ENCODE measurements around the gene APBB2.
"Not testable (repeated sequence)": the region's sequence is repeated elsewhere in the genome, so short reads cannot be mapped to it uniquely, and the experiment has no call there.

Gene APBB2

DNA sequence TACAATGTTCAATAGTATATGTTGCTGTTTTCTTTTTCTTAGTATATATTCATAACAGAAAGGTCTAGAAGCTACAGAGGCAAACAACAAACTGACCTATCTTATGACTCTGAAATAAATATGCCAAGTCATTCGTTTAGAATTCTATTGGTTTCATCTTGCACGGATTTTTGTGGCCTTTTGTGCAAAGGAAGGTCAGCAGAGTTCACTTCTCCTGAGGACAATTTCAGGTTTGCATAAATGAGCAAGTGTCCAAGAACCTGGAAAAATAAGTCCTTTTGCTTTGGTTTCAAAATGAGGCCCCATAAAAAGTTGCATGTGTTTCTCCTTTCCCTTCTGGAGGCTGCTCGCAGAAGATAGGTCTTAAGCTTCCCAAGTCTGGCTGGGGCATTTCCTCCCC lies 156.9 kb downstream of the APBB2 start:
- DNase-seq = no peak

DNA sequence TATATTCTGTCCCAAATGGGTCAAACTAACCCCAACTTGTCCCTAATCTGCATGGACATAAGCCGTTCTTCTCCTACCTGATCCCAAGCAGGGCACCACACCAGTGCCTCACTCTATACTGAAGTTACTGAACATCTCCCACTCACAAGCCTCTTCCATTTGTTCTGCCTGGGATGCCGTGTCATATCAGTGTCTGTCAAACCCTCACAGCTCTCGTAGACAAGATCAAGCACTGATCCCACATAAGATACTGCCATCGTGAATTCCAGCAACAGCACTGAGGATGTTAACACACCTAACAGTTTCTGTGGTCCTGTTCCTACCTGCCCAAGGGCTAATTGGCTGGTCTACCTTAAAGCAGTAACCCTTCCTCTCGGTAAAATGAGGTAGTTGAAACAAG lies 162.1 kb downstream of the APBB2 start:
- DNase-seq = no peak

DNA sequence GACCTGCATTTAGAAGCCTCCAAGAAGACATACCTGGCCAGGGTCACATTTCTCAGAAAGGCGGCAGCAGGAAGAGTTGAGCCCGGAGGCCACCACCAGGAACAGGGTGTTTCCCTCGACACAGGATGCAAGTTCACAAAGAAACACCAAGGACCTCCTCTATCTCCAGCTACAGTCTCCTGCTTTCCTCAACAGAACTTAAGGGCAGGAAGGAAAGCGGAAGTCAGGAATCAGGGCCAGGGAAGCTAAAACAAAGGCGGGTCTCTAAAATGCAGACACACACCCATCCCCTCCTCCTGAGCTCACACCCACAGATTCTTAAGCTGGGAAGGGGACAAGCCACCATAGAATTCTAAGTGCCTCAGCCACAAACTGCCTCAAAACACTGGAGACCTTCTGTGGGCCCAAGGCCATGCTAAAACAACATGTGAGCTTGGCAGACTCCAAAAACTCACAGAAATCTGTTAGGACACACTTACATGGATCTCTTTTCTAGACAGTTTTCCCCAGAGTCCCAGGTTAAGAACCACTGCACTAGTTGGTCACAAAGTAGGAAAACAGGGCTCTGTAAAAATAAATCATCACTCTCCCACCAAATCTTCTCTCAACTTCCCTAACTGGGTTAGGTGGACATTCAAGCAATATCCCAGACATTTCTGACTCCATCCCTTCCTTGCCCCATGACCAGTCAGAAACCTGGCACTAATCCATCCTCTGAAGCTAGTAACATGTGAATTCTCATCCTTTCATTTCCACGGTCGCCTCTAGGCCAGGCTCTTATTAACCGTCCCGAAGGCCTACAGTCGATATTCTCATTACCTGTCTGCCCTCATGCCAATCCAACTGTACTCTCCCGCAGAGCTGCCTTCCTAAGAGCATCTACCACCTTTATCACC lies 163.2 kb downstream of the APBB2 start:
- no peak for DNase-seq

DNA sequence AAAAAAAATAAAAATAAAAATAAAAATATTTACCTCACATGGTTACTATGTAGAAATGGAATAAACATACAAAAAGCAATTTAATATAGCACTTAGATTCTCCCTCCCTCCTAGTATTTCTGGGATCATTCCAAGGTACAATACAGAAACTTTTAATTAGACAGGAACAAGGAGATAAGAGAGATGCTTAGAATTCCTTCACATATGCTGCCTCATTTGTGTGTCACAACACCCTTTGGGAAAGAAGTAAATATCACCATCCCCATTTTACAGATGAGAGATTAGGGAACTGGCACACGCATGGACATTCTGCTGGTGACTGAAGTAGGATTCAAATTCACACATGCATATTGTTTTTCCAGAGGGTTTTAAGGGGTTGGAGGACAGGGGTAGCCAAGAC lies 164.2 kb downstream of the APBB2 start:
- no peak for DNase-seq

DNA sequence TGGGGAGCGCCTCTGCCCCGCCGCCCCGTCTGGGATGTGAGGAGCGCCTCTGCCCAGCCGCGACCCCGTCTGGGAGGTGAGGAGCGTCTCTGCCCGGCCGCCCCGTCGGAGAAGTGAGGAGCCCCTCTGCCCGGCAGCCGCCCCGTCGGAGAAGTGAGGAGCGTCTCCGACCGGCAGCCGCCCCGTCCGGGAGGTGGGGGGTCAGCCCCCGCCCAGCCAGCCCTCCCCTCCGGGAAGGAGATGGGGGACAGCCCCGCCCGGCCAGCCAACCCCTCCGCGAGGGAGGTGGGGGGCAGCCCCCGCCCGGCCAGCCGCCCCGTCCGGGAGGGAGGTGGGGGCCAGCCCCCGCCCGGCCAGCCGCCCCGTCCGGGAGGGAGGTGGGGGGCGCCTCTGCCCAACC lies 165.2 kb downstream of the APBB2 start:
- not testable (repeated sequence) for DNase-seq

GRCh38 chr4:41044791-41045190 lies 169.6 kb downstream of the APBB2 start:
- no peak for DNase-seq

DNA sequence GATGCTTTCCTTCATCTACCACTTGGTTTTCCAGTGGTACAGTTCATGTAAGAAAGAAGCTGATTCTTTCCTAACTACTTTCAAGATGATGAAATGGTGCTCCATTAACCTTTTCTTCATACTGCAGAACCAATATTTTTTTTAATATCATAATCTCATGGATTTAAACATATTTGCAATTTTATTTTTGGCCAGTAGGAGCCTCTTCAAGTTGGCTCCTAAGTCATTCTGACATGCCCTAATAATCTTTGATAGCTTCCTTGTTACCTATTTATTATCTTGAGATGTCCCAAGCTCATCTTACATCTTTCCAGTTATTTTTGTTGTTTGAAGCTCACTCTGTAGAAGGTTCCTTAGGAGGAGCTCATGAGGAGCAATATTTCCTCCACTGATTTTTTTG lies 170.2 kb downstream of the APBB2 start:
- no peak for DNase-seq

GRCh38 chr4:41043465-41043864 lies 170.9 kb downstream of the APBB2 start:
- no peak for DNase-seq

- DNase-seq = no peak
These were observed 172.8 kb downstream of the APBB2 start for GRCh38 chr4:41041551-41041950.

DNA sequence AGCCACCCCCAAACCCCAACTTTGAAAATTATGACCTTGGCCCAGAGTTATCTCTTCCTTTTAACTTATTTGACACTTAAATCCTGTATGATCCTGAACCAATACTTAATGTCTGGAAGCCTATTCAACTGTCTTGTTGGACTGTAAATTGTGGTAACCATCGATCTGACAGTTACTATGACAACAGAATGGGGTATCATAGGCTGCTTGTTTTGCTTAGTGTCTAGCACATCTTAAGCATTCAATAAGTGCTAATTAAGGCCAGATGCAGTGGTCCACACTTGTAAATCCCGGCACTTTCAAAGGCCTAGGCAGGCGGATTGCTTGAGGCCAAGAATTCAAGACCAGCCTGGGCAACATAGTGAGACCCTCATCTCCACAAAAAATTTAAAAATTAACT lies 175.0 kb downstream of the APBB2 start:
- no peak for DNase-seq

- no peak for DNase-seq
These were observed 176.0 kb downstream of the APBB2 start for GRCh38 chr4:41038304-41038703.

DNA sequence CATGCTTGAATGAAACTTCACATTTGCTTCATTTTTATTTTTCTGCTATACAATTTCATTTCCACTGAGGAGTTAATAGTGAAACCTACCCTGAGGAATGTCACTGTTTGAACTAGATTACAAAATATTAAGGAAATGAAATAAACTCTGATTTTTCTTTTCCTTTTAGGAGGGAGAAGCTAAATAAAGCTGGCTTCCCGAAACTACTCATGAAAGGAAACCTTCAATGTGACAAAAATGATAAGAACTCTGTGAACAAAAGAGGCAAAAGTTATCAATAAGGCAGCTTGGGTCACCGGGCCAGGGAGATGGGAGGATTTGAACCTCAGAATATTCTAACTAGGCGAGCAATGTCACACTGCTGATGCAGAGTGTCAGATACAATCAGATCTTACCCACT lies 185.2 kb downstream of the APBB2 start:
- DNase-seq = no peak

GRCh38 chr4:41028392-41029076 lies 185.8 kb downstream of the APBB2 start:
- no peak for DNase-seq

DNA sequence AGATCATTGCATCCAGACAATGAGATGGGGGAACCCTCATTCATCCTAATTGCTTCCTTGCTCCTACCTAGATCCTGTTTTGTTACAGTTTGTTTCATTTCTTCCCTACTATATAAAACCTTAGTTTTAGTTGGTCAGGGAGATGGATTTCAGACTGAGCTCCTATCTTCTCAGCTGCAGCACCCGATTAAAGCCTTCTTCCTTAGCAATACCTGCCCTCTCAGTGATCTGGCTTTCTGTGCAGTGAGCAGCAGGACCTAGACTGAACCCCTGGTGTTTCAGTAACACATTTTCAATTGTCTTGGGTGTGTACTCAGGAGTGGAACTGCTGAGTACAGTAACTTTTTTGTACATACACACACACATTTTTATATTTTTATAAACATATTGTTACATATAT lies 187.4 kb downstream of the APBB2 start:
- no peak for DNase-seq

GRCh38 chr4:41025824-41026223 lies 188.5 kb downstream of the APBB2 start:
- no peak for DNase-seq

- DNase-seq = no peak
These were observed 189.5 kb downstream of the APBB2 start for GRCh38 chr4:41024556-41025491.

GRCh38 chr4:41022116-41022515 lies 192.2 kb downstream of the APBB2 start:
- no peak for DNase-seq

GRCh38 chr4:41015016-41015675 lies 199.2 kb downstream of the APBB2 start:
- DNase-seq = no peak

GRCh38 chr4:41014158-41014557 lies 200.2 kb downstream of the APBB2 start:
- DNase-seq = no peak

DNA sequence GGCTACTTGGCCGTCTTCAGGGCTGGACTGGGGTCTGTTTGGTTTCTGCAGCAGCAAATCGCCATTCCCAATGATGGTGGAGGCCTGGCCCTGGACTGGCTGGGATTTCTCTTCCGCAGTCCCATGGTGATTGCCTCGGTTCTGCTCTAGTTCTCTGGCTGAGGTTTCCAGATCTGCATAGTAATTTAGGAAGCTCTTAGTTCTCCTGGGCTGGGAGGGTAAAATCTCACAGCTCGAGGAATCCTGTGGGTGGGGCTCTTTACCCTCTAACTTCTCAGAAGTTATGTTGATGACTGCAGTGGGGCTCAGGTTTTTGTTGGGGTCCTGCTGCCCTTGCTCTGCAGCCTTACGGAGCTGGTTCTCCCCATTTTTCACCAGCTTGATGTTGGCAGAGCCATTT lies 200.6 kb downstream of the APBB2 start:
- no peak for DNase-seq

DNA sequence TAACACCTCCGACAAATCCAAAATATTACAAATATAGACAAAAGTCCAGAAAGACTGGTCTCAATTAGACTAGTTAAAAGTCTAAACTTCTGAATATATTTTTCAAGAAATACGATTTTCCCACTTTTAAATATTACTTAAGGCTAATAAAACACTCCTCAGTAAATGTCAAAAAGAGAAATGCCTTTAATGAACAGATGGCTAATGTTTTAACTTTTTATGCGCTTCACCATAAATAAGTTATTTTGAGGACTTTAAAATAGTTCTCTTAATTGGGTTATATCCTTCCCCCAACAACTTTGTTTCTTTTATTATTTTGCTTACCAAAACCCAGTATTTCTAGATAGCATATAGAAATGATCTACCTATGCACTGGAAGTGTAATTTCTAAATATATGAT lies 201.4 kb downstream of the APBB2 start:
- no peak for DNase-seq

DNA sequence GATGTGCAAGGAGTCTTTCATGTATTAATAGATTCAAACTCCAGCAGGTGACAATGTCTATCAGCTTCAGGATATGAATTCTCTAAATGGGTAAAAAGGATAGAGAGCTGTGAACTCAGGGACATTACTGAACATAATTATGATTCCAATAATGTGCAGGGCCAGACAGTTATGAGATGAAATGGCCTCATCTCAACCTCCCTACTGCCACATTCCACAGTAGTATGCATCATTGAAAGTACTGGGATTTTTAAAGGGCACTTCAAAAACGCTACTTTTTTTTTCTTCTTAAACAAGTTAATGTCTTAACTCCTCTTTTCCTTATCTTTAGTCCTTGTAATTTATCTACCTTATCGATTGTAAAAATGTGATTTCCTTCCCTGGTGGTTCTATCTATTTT lies 202.0 kb downstream of the APBB2 start:
- DNase-seq = no peak

GRCh38 chr4:41009411-41009810 lies 204.9 kb downstream of the APBB2 start:
- no peak for DNase-seq
